Measurements from ENCODE around the gene ERCC1. TPM values are rescaled to one million over a fixed set of nuclear protein-coding genes. Genes with fewer than 3 reads are reported as not detected.

The ERCC1 gene
- total RNA-seq, 2 donors from 2014 or later, result 65.0 to 68.4 TPM

DNA sequence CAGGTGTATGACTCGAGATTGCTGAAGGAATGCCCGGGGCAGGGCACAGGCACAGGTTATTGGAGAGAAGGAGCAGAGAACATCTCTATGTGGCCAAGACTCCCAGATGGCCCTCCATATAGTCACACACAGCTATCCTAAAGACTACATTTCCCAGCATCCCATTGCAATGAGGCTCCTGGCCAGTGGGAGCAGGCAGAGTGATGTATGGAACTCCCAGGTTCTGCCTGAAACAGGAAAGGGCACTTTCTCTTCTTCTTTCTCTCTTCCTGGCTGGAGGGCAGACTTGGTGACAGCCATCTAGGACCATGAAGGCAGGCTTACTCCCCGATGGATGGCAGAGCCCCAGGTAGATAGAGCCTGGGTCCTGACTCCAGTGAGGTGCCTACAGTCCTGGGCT is 32.4 kb downstream of the ERCC1 start:
- intact Hi-C loops (cut with DNase I), result no loop called here

DNA sequence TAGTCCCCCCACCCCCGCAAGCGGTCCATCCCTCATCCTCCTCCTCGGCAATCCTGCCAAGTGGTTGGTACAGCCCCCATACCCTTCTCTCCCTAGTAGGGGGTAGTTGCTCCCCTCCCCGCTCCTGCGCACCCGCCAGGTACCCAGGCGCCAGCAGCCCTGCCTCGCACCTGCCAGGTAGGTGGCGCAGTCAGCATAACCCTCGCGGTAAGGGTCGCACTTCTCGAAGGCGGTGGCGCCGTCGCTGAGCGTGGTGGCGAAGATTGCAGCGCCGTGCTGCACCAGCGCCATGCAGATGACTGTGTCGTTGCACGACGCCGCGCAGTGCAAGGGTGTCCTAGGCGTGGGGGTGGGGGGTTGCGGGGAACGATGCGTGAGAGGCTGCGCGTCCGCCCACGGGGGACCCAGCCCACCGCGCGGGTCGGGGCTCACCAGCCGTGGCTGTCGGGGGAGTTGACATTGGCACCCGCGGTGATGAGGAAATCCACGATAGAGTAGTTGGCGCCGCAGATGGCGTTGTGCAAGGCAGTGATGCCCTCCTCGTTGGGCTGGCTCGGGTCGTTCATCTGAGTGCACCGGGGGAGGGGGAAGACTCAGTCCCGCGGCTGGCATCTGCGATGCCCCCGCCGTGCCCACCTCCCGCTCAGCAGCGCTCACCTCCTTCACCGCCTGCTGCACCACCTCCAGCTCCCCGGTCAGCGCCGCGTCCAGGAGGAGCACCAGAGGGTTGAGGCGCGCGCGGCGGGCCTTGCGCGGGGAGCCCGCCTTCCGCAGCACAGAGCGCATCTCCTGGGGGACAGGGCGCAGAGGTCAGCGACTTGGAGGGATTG is 38.1 kb downstream of the ERCC1 start:
- intact Hi-C loops (cut with DNase I), result no loop called here
- no peak for DNase-seq (ENCODE audit: low spot score)

More for the DNA sequence above, 32.4 kb downstream of the ERCC1 start:
- no peak for DNase-seq (ENCODE audit: low spot score)

DNA sequence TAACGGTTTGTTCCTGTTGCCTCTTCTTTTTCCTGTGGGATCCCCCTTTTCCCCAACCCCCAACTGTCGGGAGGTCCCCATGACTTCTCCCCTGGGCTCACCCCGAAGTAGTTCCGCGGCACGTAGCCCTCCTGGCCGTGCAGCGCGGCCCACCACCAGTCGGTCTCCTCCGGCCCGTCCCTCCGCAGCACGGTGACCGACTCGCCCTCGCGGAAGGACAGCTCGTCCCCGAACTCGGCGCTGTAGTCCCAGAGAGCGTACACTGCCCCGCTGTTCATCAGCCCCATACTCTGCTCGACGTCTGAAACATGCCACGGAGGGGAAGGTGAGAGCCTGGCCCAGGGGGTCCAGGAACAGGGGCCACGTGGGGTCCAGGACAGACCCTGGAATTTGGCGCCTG is 41.3 kb downstream of the ERCC1 start:
- DNase-seq (ENCODE audit: low spot score), result no peak
- intact Hi-C loops (cut with DNase I), result no loop called here

DNA sequence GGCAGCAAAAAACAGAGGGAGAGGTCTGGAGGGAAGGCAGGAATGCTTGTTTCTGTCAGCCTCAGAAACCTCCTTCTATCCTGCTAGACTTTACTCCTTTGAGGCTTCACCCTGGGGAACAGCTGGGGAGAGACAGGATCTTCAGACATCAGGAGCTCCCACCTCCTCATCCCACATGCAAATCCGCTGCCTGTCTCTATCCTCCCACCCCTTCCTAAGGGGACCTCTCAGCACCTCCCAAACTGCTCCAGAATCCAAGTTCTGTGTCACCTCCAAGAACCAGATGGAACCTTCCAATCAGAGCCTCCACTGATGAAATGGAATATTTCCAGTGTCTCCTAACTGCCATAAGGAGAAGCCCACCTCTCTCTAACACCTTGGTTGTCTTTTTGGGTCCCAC is 43.6 kb downstream of the ERCC1 start:
- intact Hi-C loops (cut with DNase I), result no loop called here

DNA sequence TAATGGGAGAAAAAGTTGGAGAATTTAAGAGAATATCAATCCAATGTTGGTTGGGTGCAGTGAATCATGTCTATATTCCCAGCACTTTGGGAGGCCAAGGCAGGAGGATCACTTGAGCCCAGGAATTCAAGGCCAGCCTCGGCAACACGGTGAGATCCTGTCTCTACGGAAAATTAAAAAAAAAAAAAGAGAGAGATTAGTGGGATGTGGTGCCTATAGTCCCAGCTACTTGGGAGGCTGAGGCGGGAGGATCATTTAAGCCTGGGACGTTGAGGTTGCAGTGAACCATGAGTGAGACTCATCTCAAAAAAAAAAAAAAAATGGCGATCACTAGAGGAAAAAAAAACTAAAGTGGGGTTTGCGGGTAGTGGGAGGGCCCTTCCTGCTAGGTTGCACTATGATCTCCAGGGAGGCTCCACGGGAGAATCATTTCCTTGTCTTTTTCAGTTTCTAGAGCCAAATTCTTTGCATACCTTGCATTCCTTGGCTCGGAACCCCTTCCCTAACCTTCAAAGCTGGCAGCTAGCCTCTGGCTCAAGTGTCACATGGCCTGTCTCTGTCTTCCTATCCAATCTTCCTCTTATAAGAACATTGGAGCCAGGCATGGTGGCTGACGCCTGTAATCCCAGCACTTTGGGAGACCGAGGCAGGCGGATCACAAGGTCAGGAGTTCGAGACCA is 47.5 kb downstream of the ERCC1 start:
- no peak for DNase-seq (ENCODE audit: low spot score)

More for the DNA sequence above, 43.6 kb downstream of the ERCC1 start:
- DNase-seq (ENCODE audit: low spot score), result no peak

DNA sequence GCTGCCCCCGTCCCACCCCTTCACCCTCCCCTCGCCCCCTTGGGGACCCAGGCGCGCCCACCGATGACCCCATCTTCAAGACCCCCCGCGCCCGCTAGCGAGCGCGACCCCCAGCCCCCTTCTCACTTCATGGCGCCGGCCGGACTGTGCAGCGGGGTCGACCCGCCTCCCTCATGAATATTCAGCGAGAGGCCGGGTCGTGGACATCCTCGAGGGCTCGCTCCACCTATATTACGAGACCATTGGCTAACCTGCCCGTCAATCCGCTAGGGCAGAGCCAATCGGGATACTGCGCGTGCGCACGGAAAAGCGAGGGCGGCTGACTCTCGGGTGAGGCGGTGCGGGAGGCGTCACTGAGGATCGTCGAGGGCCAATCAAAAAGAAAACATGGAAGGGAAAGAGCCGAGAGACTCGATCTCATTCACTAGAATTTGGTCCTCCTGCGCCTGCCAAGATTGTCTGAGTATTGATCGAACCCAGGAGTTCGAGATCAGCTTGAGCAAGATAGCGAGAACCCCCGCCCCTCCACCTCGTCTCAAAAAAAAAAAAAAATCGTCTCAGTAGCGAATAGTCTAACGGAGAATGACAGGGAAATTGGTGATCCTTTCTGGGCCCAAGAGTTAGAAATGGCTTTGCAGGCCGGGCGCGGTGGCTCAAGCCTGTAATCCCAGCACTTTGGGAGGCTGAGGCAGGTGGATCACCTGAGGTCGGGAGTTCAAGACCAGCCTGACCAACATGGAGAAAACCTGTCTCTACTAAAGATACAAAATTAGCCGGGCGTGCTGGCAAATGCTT is 53.1 kb downstream of the ERCC1 start, which contains the start of gene ERCC2:
Gene ERCC2 (minus strand): TSS at position 164 of the 795 bp plus-strand sequence. CDS start 33 bp downstream, at position 131.
- peak; percentile 100 for DNase-seq (ENCODE audit: low spot score)
- intact Hi-C loops (cut with DNase I), result no loop called here

More for the DNA sequence above, 47.5 kb downstream of the ERCC1 start:
- intact Hi-C loops (cut with DNase I), result no loop called here

DNA sequence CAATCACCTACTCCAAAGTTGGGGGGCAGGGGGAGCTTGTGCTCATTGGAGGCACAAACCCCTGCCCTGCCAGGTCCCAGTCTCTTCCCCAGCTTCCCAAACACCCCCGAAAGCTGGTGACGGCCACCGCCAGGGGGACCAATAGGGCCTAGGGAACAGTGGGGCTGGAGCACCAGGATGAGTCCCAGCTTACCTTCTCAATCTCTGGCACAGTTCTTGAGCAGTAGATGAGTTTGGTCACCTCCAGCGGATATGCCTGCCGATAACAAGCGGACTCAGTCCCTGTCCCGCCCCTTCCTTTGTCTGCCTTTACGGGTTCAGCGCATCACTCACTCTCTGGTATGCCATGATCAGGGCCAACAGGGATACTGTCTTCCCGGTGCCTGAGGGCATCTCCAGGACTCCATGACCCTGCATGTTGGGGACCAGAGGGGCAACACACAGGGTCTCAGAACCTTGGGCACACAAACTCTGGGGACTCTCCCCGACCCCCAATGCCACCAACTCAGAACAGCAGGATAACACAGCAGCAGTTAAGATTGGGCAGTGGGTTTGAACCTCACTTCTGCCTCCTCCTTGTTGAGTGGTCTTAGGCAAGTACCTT is 54.9 kb downstream of the ERCC1 start:
- DNase-seq (ENCODE audit: low spot score), result no peak
- intact Hi-C loops (cut with DNase I), result no loop called here

DNA sequence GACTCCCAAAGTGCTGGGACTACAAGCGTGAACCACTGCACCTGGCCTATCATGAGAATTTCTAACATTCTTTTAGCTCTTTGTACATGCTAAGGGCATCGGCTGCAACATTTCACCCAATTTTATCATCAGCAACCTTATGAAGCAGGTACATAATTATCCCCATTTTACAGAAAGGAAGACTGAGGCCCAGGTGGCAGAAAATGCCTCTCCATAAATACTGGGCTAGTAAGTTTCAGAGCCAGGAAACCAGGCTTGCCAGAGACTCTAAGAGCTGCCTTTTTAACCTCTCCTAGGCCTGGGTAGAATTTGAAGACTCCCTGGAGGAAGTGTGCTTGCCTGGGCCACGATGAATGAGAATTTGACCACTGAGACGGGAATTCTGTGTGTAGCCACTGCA is 55.6 kb downstream of the ERCC1 start:
- intact Hi-C loops (cut with DNase I), result no loop called here
- DNase-seq (ENCODE audit: low spot score), result no peak

DNA sequence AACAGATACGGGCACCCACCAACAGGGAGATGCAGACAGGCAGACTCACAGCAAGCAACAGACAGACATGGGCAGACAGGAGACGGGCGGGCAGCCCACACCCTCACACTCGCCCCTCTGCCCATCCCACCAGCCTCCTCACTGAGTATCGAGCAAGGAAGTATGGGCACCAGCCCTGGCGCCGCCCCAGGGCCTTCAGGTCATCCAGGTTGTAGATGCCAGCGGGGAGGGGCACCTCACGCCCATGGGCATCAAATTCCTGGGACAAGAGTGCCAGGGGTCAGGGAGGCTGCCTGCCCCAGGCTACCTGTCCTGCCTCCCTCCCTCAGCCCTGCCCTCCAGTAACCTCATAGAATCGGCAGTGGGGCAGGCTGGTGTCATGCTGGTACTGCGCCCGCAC is 59.0 kb downstream of the ERCC1 start:
- no peak for DNase-seq (ENCODE audit: low spot score)
- intact Hi-C loops (cut with DNase I), result loop anchor here in 1 of 2 donors (1.0 kb wide), 1 partner anchor 23 kb away; no protein-coding TSS in a partner anchor

DNA sequence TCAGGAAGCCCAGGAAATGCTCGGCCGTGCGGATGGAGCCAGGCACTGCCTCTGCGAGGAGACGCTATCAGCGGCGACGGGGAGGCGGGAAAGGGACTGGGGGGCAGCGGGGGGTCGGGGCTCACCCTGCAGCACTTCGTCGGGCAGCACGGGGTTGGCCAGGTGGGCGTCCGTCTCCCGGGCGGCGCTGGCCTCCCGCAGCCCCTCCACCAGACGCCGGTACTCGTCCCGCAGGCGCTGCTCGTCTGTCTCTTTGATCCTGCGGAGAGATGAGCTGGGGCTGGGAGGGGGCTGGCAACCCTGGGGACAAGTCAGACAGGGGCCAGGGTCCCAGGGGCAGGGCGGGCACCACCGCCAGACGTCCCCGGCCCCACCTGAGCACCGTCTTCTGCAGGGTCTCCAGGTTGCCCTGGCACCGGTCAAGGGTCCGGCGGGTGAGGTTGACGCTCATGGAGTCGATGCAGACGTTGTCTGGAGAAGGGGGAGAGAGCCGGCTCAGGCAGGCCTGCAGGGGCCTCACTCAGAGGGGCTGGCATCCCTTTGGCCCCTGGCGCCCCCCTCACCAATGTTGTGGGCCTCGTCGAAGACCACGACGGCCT is 59.8 kb downstream of the ERCC1 start:
- intact Hi-C loops (cut with DNase I), result no loop called here
- no peak for DNase-seq (ENCODE audit: low spot score)

DNA sequence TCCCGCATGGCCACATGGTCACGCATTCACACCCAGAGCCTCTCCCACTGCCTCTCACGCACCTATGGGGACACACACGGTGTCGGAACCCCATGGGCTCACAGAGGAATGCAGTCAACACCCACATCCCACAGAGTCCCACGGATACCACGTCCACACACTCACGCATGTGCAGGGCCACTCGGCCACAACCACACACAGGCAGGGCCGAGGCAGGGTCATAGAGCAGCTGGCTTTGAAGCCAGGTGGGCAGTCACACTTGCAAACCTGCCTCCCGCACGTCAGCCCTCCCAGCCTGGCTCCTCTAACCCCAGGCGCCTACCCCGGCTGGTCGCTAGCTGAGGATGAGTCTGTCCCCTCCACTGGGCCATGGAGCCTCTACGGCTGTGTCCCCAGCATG is 61.4 kb downstream of the ERCC1 start:
- intact Hi-C loops (cut with DNase I), result no loop called here
- DNase-seq (ENCODE audit: low spot score), result no peak

DNA sequence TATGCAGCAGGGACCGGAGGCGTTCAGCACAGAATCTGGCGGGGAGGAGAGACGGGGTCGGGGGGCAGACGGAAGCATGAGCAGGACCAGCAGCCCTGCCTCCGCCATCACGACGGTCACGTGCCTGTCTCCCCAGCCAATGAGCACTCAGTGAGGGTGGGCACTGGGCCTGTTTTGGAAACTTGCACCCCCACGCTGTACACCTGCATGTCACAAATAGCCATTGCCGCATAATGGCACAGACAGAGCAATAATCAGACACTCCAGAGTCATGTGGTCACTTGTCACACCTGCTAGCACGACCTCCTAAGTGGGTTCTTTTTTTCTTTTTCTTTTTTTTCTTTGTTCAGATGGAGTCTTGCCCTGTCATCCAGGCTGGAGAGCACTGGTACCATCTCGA is 62.1 kb downstream of the ERCC1 start:
- DNase-seq (ENCODE audit: low spot score), result no peak
- intact Hi-C loops (cut with DNase I), result no loop called here

DNA sequence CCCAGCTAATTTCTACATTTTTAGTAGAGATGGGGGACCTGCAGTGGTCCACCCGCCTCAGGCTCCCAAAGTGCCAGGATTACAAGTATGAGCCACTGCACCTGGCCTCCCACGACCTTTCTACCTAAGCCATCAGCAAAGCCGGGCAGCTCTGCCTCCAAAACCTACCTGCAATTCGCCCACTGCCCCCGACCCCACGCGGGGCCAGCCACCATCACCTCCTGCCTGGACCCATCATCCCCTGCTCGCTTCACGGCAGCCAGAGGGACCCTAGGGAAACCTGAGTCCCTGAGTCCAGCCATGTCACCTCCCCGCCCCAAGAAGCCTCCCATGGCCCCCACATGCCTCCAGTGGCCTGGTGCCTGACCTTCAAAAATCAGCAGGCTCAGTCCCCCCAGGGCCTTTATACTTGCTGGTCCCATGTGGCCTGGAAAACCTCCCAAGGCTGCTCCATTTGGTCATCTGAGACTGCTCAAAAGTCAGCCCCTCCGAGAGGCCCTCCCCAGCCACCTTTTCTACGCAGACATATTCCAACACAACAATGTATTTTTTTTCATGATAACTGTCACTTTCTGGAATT is 65.4 kb downstream of the ERCC1 start:
- DNase-seq (ENCODE audit: low spot score), result no peak
- intact Hi-C loops (cut with DNase I), result no loop called here

DNA sequence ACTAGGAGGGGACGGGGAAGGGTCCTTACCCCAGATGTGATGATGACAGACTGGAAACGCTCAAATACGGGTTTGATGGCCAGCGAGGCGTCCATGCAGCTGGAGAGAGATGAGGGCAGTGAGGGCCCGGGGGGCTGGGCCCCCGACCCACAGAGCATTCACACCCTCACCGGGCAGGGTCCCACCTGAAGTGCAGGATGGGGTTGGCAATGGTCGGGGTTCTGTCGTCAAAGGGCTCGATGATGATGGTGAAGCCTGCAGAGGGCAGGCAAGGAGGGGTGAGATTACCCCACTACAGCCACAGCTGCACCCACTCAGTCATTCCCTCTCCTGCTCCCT is 66.3 kb downstream of the ERCC1 start:
- intact Hi-C loops (cut with DNase I), result no loop called here
- no peak for DNase-seq (ENCODE audit: low spot score)

Small RNA genes lying within 50 kb of the gene (microRNA-seq; reads per million reads assigned to microRNA genes)
- 0 reads per million in 2 donors for gene MIR6088 (ENCODE audit: borderline microRNAs expressed in 2 of 2)

Other genes with a start within 250 kb of the ERCC1 start
- 1 to 10 TPM; 6.5 to 7.7 TPM for gene TRAPPC6A, start 245.7 kb downstream of the ERCC1 start, total RNA-seq
- gene BLOC1S3, start 245.1 kb downstream of the ERCC1 start, total RNA-seq, result 10 to 100 TPM in 1 of 2 donors, 1 to 10 TPM in 1; 8.7 to 11.2 TPM
- 1 to 10 TPM; 2.9 to 3.6 TPM for gene EXOC3L2, start 178.5 kb downstream of the ERCC1 start, total RNA-seq
- 10 to 100 TPM; 26.7 to 31.5 TPM for gene MARK4, start 172.6 kb downstream of the ERCC1 start, total RNA-seq
- under 1 TPM in 1 of 2 donors, not detected in 1; 0.14 TPM for gene CKM, start 101.0 kb downstream of the ERCC1 start, total RNA-seq
- under 1 TPM in 1 of 2 donors, not detected in 1; 0.37 TPM for gene KLC3, start 83.2 kb downstream of the ERCC1 start, total RNA-seq
- 10 to 100 TPM; 13.6 to 14.1 TPM for gene ERCC2, start 53.3 kb downstream of the ERCC1 start, total RNA-seq
- gene PPP1R13L, start 18.8 kb downstream of the ERCC1 start, total RNA-seq, result 10 to 100 TPM; 20.1 to 31.2 TPM
- 1 to 10 TPM; 4.2 to 4.8 TPM for gene POLR1G, start 17.3 kb downstream of the ERCC1 start, total RNA-seq
- 10 to 100 TPM; 33.2 to 73.0 TPM for gene FOSB, start 44.1 kb upstream of the ERCC1 start, total RNA-seq
- 10 to 100 TPM in 1 of 2 donors, 1 to 10 TPM in 1; 9.4 to 14.5 TPM for gene RTN2, start 73.1 kb upstream of the ERCC1 start, total RNA-seq
- gene PPM1N, start 74.5 kb upstream of the ERCC1 start, total RNA-seq, result 1 to 10 TPM in 1 of 2 donors, under 1 TPM in 1; 0.67 to 1.9 TPM
- gene VASP, start 83.6 kb upstream of the ERCC1 start, total RNA-seq, result 100 to 1,000 TPM; 159 to 204 TPM
- 10 to 100 TPM in 1 of 2 donors, 1 to 10 TPM in 1; 9.8 to 11.3 TPM for gene OPA3, start 160.9 kb upstream of the ERCC1 start, total RNA-seq
- gene GPR4, start 178.3 kb upstream of the ERCC1 start, total RNA-seq, result 10 to 100 TPM in 1 of 2 donors, 1 to 10 TPM in 1; 5.1 to 11.1 TPM
- 10 to 100 TPM; 20.7 to 26.7 TPM for gene EML2, start 215.5 kb upstream of the ERCC1 start, total RNA-seq
- under 1 TPM in 1 of 2 donors, not detected in 1; 0.38 TPM for gene GIPR, start 244.3 kb upstream of the ERCC1 start, total RNA-seq

Data from posterior vena cava (tissue), 2 donors.